K562 (cell line): ENCODE data around the gene SH2B2. TPM values are rescaled to one million over a fixed set of nuclear protein-coding genes. Genes with fewer than 3 reads are reported as not detected.

Source experiments
- CREBBP ChIP-seq: IDR thresholded peaks from one replicate; pipeline ENCODE4 v1.6.1; 2012; ENCODE audit warnings: low read depth, mild to moderate bottlenecking, control low read depth, inconsistent platforms, low read length
- ELF2 ChIP-seq: fragments of 250-450 bp; sonication (Bioruptor Pico); IDR thresholded peaks from 2 replicates; pipeline ENCODE4 v1.5.0; 2021; ENCODE audit warnings: mild to moderate bottlenecking
- LCOR ChIP-seq: sonication (generic); formaldehyde crosslinking; IDR thresholded peaks from 2 replicates; pipeline ENCODE4 v1.8.0; 2022; ENCODE audit warnings: mild to moderate bottlenecking, missing genetic modification reagents
- POLR3A ChIP-seq: IDR thresholded peaks from 2 replicates; pipeline ENCODE4 v1.6.1; 2011; ENCODE audit warnings: borderline replicate concordance, mild to moderate bottlenecking, moderate library complexity; ENCODE audit not compliant: insufficient read length, insufficient read depth; ENCODE audit errors: extremely low read depth
- PRMT5 ChIP-seq: sonication (generic); formaldehyde crosslinking; IDR thresholded peaks from 2 replicates; pipeline ENCODE4 v1.5.0; 2020; ENCODE audit warnings: missing genetic modification reagents
- SAFB ChIP-seq: fragments of 200-400 bp; formaldehyde crosslinking; IDR thresholded peaks from 2 replicates; pipeline ENCODE4 v1.6.1; 2017; ENCODE audit warnings: low read depth, low read length, borderline replicate concordance
- TAF15 ChIP-seq: fragments of 200-400 bp; formaldehyde crosslinking; IDR thresholded peaks from 2 replicates; pipeline ENCODE4 v1.6.1; 2017; ENCODE audit warnings: mild to moderate bottlenecking, low read depth, low read length, moderate library complexity
- ZNF146 ChIP-seq: IDR thresholded peaks from one replicate; pipeline ENCODE4 v1.6.1; 2018; ENCODE audit warnings: missing compliant biosample characterization; ENCODE audit not compliant: unreplicated experiment
- ZNF282 ChIP-seq: sonication (generic); formaldehyde crosslinking; IDR thresholded peaks from 2 replicates; pipeline ENCODE4 v1.8.1; 2023; ENCODE audit warnings: missing genetic modification reagents
- ZNF3 ChIP-seq: fragments of 250-450 bp; sonication (Bioruptor Pico); IDR thresholded peaks from 2 replicates; pipeline ENCODE4 v1.5.0; 2021; ENCODE audit warnings: mild to moderate bottlenecking, moderate library complexity
- ZNF436 ChIP-seq: fragments of 250-450, 450-650 bp; sonication (Bioruptor Pico); formaldehyde crosslinking; IDR thresholded peaks from 2 replicates; pipeline ENCODE4 v1.7.0; 2020; ENCODE audit warnings: mild to moderate bottlenecking
- ZNF707 ChIP-seq: fragments of 250-450 bp; sonication (Bioruptor Pico); conservative IDR thresholded peaks from 2 replicates; pipeline ENCODE4 v1.8.0; 2022; ENCODE audit warnings: inconsistent platforms, mild to moderate bottlenecking, moderate library complexity
- ZNF764 ChIP-seq: fragments of 250-450 bp; sonication (Bioruptor Pico); IDR thresholded peaks from 2 replicates; pipeline ENCODE4 v1.4.0; 2020; ENCODE audit warnings: low read depth, mild to moderate bottlenecking, moderate library complexity
- polyA plus RNA-seq, 8 experiments: library from polyadenylated mRNA; depleted of rRNA in 4 of 8; stranded (reverse) in 5 of 8; unstranded in 3 of 8; fragments of >200 nt; fragmentation: Nextera tagmentation in 2 of 8; fragmentation: Illumina TruSeq in 1 of 8; extraction: Ambion mirVana in 2 of 8; extraction: Trizol in 1 of 8; gene quantifications; 2 replicates each; pipeline versions ENCODE4 v1.2.1 to v1.2.3, GENCODE V29; 2011 to 2014; ENCODE audit warnings: inconsistent platforms in 1 of 8, missing spikeins in 1 of 8
- total RNA-seq, 7 experiments: library from RNA; depleted of rRNA in 6 of 7; stranded (reverse); fragments of >200 nt in 6 of 7; fragmentation: Illumina TruSeq in 2 of 7; extraction: Trizol in 2 of 7; gene quantifications; 2 replicates each; pipeline versions ENCODE4 v1.2.1 to v1.2.3, GENCODE V29; 2011 to 2021; ENCODE audit warnings: low replicate concordance in 1 of 7
- TF ChIP-seq, protein P1 (sequence below): sonication (generic); formaldehyde crosslinking; IDR thresholded peaks from 2 replicates; pipeline ENCODE4 v1.8.1; 2023; ENCODE audit warnings: mild to moderate bottlenecking, missing genetic modification reagents
- TF ChIP-seq, protein P2 (sequence below): fragments of 250-450 bp; sonication (Bioruptor Pico); IDR thresholded peaks from 2 replicates; pipeline ENCODE4 v1.8.0; 2021; ENCODE audit warnings: moderate library complexity, mild to moderate bottlenecking, inconsistent platforms
- TF ChIP-seq, protein P3 (sequence below): fragments of 250-450 bp; sonication (Bioruptor Pico); IDR thresholded peaks from 2 replicates; pipeline ENCODE4 v1.5.0; 2021; ENCODE audit warnings: mild to moderate bottlenecking, borderline replicate concordance
- TF ChIP-seq, protein P4 (sequence below), 3 experiments: fragments of 200-800 bp in 1 of 3; fragments of 250-450 bp in 1 of 3; fragments of 450-650 bp in 1 of 3; sonication (Bioruptor Pico) in 1 of 3; sonication (Bioruptor generic) in 1 of 3; formaldehyde crosslinking in 1 of 3; IDR thresholded peaks; 2 replicates each; pipeline versions ENCODE4 v1.6.1 to v1.8.0; 2016 to 2022; ENCODE audit warnings: mild to moderate bottlenecking in 2 of 3, missing genetic modification characterization in 2 of 3, missing compliant biosample characterization in 1 of 3, moderate library complexity in 1 of 3

The SH2B2 gene
- total and polyA plus RNA-seq, 9 of the 15 experiments (the other 6 are each of a cell fraction or from before 2014, with no cell fraction given), result 0.03 to 0.89 (median 0.07) TPM; not detected in 4

DNA sequence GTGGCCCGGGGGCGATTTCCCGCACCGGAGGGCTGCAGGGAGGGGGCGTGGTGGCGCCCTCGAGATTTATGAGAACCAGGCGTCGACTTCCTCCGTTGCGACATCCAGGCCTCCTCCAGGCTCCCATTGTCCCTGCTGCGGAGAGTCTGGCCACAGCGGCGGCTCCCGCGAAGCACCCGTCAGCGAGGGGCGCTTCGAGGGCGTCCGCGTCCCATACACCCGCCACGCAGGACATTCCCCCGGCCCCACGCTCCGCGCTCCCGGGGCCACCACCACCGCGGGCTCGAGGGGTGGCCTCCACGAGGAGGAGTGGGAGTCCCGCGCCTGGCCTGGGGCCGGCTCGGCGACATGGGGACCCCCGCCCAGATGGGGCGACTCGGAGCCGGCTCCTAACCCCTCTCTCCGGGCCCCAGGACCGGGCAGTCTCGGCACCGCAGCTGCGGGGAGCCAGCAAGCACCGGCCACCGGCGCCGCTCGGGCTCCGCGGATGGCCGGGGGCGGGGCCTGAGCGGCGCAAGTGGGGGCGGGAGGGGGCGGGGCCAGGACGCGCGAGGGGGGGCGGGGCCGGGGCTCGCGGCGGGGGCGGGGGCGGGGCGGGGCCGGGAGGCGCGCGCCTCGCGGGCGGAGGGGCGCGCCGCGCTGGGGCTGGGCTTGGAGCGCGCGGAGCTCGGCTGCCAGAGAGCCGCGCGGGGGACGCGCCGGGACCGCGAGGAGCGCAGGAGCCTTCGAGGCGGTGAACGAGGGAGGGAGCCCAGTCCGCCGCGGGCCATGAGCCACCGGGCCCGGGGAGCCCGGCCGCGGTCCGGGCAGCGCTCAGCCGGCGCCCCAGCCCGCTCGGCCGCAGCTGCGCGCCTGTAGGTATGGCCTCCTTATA is at the start of gene SH2B2 (continued):
- TF ChIP-seq ZNF3 (no peak), LCOR (CRISPR knock-in tag) (no peak; the same call in 1 of the 2 replicates), ZNF146 (CRISPR knock-in tag) (no peak), ZNF436 (CRISPR knock-in tag) (no peak), PRMT5 (CRISPR knock-in tag) (no peak), POLR3A (no peak), CREBBP (no peak), ZNF282 (CRISPR knock-in tag) (no peak), ZNF764 (CRISPR knock-in tag) (no peak), ZNF707 (no peak), SAFB (peak; percentile 90), ELF2 (CRISPR knock-in tag) (no peak), TAF15 (no peak)
- TF ChIP-seq, protein P1, sequence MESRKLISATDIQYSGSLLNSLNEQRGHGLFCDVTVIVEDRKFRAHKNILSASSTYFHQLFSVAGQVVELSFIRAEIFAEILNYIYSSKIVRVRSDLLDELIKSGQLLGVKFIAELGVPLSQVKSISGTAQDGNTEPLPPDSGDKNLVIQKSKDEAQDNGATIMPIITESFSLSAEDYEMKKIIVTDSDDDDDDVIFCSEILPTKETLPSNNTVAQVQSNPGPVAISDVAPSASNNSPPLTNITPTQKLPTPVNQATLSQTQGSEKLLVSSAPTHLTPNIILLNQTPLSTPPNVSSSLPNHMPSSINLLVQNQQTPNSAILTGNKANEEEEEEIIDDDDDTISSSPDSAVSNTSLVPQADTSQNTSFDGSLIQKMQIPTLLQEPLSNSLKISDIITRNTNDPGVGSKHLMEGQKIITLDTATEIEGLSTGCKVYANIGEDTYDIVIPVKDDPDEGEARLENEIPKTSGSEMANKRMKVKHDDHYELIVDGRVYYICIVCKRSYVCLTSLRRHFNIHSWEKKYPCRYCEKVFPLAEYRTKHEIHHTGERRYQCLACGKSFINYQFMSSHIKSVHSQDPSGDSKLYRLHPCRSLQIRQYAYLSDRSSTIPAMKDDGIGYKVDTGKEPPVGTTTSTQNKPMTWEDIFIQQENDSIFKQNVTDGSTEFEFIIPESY (CRISPR knock-in tag), result no peak
- TF ChIP-seq, protein P2, sequence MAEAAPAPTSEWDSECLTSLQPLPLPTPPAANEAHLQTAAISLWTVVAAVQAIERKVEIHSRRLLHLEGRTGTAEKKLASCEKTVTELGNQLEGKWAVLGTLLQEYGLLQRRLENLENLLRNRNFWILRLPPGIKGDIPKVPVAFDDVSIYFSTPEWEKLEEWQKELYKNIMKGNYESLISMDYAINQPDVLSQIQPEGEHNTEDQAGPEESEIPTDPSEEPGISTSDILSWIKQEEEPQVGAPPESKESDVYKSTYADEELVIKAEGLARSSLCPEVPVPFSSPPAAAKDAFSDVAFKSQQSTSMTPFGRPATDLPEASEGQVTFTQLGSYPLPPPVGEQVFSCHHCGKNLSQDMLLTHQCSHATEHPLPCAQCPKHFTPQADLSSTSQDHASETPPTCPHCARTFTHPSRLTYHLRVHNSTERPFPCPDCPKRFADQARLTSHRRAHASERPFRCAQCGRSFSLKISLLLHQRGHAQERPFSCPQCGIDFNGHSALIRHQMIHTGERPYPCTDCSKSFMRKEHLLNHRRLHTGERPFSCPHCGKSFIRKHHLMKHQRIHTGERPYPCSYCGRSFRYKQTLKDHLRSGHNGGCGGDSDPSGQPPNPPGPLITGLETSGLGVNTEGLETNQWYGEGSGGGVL (CRISPR knock-in tag), result no peak
- TF ChIP-seq, protein P3, sequence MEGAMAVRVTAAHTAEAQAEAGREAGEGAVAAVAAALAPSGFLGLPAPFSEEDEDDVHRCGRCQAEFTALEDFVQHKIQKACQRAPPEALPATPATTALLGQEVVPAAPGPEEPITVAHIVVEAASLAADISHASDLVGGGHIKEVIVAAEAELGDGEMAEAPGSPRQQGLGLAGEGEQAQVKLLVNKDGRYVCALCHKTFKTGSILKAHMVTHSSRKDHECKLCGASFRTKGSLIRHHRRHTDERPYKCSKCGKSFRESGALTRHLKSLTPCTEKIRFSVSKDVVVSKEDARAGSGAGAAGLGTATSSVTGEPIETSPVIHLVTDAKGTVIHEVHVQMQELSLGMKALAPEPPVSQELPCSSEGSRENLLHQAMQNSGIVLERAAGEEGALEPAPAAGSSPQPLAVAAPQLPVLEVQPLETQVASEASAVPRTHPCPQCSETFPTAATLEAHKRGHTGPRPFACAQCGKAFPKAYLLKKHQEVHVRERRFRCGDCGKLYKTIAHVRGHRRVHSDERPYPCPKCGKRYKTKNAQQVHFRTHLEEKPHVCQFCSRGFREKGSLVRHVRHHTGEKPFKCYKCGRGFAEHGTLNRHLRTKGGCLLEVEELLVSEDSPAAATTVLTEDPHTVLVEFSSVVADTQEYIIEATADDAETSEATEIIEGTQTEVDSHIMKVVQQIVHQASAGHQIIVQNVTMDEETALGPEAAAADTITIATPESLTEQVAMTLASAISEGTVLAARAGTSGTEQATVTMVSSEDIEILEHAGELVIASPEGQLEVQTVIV (CRISPR knock-in tag), result no peak
- TF ChIP-seq, protein P4, sequence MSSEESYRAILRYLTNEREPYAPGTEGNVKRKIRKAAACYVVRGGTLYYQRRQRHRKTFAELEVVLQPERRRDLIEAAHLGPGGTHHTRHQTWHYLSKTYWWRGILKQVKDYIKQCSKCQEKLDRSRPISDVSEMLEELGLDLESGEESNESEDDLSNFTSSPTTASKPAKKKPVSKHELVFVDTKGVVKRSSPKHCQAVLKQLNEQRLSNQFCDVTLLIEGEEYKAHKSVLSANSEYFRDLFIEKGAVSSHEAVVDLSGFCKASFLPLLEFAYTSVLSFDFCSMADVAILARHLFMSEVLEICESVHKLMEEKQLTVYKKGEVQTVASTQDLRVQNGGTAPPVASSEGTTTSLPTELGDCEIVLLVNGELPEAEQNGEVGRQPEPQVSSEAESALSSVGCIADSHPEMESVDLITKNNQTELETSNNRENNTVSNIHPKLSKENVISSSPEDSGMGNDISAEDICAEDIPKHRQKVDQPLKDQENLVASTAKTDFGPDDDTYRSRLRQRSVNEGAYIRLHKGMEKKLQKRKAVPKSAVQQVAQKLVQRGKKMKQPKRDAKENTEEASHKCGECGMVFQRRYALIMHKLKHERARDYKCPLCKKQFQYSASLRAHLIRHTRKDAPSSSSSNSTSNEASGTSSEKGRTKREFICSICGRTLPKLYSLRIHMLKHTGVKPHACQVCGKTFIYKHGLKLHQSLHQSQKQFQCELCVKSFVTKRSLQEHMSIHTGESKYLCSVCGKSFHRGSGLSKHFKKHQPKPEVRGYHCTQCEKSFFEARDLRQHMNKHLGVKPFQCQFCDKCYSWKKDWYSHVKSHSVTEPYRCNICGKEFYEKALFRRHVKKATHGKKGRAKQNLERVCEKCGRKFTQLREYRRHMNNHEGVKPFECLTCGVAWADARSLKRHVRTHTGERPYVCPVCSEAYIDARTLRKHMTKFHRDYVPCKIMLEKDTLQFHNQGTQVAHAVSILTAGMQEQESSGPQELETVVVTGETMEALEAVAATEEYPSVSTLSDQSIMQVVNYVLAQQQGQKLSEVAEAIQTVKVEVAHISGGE (CRISPR knock-in tag; IDR thresholded peaks at IDR 0.05), result no peak
